ENCODE measurements around the gene ATP5F1E. TPM values are rescaled to one million over a fixed set of nuclear protein-coding genes. Genes with fewer than 3 reads are reported as not detected.

The ATP5F1E gene
- total and polyA plus RNA-seq, 2 of the 4 experiments (the other 2 are of a cell fraction) = 3.8 to 34.5 TPM

DNA sequence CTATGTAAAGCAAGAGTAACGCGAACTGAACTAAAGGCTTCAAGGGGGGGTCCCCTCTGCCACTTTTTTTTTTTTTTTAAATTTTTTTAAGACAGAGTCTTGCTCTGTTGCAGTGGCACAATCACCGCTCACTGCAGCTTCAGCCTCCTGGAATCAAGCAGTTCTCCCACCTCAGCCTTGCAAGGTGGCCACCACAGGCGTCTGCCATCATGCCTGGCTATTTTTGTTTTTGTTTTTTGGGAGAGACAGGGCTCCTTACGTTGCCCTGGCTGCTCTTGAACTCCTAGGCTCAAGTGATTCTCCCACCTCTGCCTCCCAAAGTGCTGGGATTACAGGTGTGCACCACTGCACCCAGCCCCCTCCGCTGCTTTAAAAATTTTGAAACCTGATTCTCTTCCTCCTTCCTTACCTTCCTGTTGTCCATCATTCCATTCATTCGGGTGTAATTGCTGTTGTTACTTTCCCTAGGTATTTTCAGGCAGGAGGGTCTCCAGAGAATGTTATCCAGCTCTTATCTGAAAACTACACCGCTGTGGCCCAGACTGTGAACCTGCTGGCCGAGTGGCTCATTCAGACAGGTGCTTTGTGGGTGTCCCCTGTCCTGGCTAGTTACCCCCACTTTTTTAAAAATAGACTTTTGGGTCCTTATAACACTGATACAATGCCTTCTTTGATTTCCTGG, 45.7 kb downstream of the ATP5F1E start:
- H4K8ac ChIP-seq (ENCODE audit: low read depth in 2 of 2, low read length in 2 of 2) = no peak overlapping the region
- H3K4me2 ChIP-seq (ENCODE audit: low read depth, low read length) = no peak overlapping the region
- no TSS peak for BruUV-seq (replicated peaks)
- 71% methylated on average over 1 of the region's 9 CpGs; no CpG with 5 or more reads in 1 of the 2 experiments for WGBS, 2 experiments (ENCODE audit: extremely low coverage in 2 of 2, insufficient read length in 1 of 2)
- peaks cover 3% of the 10 kb centered on the region; the same call in 1 of the 2 replicates for H3K4me1 ChIP-seq (ENCODE audit: control insufficient read depth, insufficient read depth, low read length)
- TF ChIP-seq MAFK (IDR thresholded peaks at IDR 0.05; ENCODE audit: low read depth, low read length) (no peak), CEBPB (IDR thresholded peaks at IDR 0.05; ENCODE audit: low read depth, low read length) (no peak), RAD21 (IDR thresholded peaks at IDR 0.05; ENCODE audit: low read length) (no peak), CHD1 (IDR thresholded peaks at IDR 0.05; ENCODE audit: low read depth, low read length) (no peak), POLR2A (IDR thresholded peaks at IDR 0.05; ENCODE audit: low read depth, low read length) (no peak), RCOR1 (IDR thresholded peaks at IDR 0.05; ENCODE audit: insufficient replicate concordance, low read length) (no peak), NFE2L2 (IDR thresholded peaks at IDR 0.05; ENCODE audit: low read depth, low read length) (no peak), SMC3 (IDR thresholded peaks at IDR 0.05; ENCODE audit: low read depth, low read length) (no peak), RFX5 (IDR thresholded peaks at IDR 0.05; ENCODE audit: low read depth, low read length) (no peak), MXI1 (IDR thresholded peaks at IDR 0.05; ENCODE audit: borderline replicate concordance, low read depth, low read length) (no peak), FOS (IDR thresholded peaks at IDR 0.05; ENCODE audit: low read depth, low read length) (no peak), MAZ (IDR thresholded peaks at IDR 0.05; ENCODE audit: borderline replicate concordance, low read depth, low read length) (no peak), BHLHE40 (IDR thresholded peaks at IDR 0.05; ENCODE audit: low read depth, low read length) (no peak)
- TF ChIP-seq, protein P1, sequence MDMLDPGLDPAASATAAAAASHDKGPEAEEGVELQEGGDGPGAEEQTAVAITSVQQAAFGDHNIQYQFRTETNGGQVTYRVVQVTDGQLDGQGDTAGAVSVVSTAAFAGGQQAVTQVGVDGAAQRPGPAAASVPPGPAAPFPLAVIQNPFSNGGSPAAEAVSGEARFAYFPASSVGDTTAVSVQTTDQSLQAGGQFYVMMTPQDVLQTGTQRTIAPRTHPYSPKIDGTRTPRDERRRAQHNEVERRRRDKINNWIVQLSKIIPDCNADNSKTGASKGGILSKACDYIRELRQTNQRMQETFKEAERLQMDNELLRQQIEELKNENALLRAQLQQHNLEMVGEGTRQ (IDR thresholded peaks at IDR 0.05; ENCODE audit: low read depth, low read length) = no peak
- TF ChIP-seq, protein P2, sequence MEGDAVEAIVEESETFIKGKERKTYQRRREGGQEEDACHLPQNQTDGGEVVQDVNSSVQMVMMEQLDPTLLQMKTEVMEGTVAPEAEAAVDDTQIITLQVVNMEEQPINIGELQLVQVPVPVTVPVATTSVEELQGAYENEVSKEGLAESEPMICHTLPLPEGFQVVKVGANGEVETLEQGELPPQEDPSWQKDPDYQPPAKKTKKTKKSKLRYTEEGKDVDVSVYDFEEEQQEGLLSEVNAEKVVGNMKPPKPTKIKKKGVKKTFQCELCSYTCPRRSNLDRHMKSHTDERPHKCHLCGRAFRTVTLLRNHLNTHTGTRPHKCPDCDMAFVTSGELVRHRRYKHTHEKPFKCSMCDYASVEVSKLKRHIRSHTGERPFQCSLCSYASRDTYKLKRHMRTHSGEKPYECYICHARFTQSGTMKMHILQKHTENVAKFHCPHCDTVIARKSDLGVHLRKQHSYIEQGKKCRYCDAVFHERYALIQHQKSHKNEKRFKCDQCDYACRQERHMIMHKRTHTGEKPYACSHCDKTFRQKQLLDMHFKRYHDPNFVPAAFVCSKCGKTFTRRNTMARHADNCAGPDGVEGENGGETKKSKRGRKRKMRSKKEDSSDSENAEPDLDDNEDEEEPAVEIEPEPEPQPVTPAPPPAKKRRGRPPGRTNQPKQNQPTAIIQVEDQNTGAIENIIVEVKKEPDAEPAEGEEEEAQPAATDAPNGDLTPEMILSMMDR (conservative IDR thresholded peaks at IDR 0.05; ENCODE audit: low read depth, low read length) = no peak
- TF ChIP-seq, protein P3, sequence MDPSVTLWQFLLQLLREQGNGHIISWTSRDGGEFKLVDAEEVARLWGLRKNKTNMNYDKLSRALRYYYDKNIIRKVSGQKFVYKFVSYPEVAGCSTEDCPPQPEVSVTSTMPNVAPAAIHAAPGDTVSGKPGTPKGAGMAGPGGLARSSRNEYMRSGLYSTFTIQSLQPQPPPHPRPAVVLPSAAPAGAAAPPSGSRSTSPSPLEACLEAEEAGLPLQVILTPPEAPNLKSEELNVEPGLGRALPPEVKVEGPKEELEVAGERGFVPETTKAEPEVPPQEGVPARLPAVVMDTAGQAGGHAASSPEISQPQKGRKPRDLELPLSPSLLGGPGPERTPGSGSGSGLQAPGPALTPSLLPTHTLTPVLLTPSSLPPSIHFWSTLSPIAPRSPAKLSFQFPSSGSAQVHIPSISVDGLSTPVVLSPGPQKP (IDR thresholded peaks at IDR 0.05; ENCODE audit: borderline replicate concordance, low read depth, low read length) = no peak
- no peak overlapping the region for H2AK9ac ChIP-seq (replicated peaks; ENCODE audit: low read depth, low read length, poor library complexity)
- H3K18ac ChIP-seq (ENCODE audit: low read depth, low read length) = no peak overlapping the region
- no peak overlapping the region for H2BK15ac ChIP-seq (ENCODE audit: low read depth, low read length)
- POLR2A ChIA-PET (ENCODE audit: unreplicated experiment) = no interaction called here
- no peak overlapping the region for H3K9ac ChIP-seq (ENCODE audit: low read depth, low read length)
- H3K4ac ChIP-seq (ENCODE audit: low read depth, low read length) = no peak overlapping the region
- H3K36me3 ChIP-seq (ENCODE audit: control insufficient read depth, insufficient read depth, low read length) = peaks cover 37% of the 10 kb centered on the region
- H3K27me3 ChIP-seq (ENCODE audit: control insufficient read depth, insufficient read depth, low read length) = no peaks in the 10 kb centered on the region
- no peak overlapping the region for H3K14ac ChIP-seq (replicated peaks; ENCODE audit: low read depth, low read length)
- H2BK20ac ChIP-seq (ENCODE audit: low read depth, low read length) = no peak overlapping the region
- no peak overlapping the region for H2AK5ac ChIP-seq (ENCODE audit: low read depth, low read length)
- H2BK5ac ChIP-seq (ENCODE audit: low read depth, low read length, poor library complexity, severe bottlenecking) = no peak overlapping the region
- CTCF ChIA-PET = interaction anchor here (1.3 kb wide), 1 partner anchor 46 kb away, joined by 3 read pairs; the partner anchor contains the start of gene ATP5F1E
- H4K91ac ChIP-seq (ENCODE audit: insufficient read depth, low read depth, low read length) = no peak overlapping the region
- no peak overlapping the region for H3K27ac ChIP-seq (ENCODE audit: insufficient read depth, low read length)
- H3K4me3 ChIP-seq (ENCODE audit: insufficient read depth, low read depth, low read length) = no peak overlapping the region
- in situ Hi-C loops (cut with MboI; ENCODE audit: low sequenced_read_pairs) (no loop called here), dilution Hi-C loops (cut with HindIII; ENCODE audit: low sequenced_read_pairs, unreplicated experiment) (no loop called here), intact Hi-C loops (cut with micrococcal nuclease) (loop anchor here (5.0 kb wide), 1 partner anchor 41 kb away; no protein-coding TSS in a partner anchor)
- H2AFZ ChIP-seq (replicated peaks; ENCODE audit: low read length, poor library complexity) = no peak overlapping the region
- DNase-seq (no peak), ATAC-seq (ENCODE audit: low read depth) (no peak)
- H3K9me1 ChIP-seq (ENCODE audit: insufficient read depth, low read length) = peaks cover 22% of the 10 kb centered on the region
- peaks cover 20% of the 10 kb centered on the region for H4K20me1 ChIP-seq (ENCODE audit: insufficient read depth, low read length)
- H3K23ac ChIP-seq (ENCODE audit: low read depth, low read length) = no peak overlapping the region
- H3K79me1 ChIP-seq (ENCODE audit: low read depth in 1 of 2, low read length in 2 of 2) = peaks cover 34 to 72% of the 10 kb centered on the region in 2 experiments
- H2BK120ac ChIP-seq (ENCODE audit: low read depth, low read length) = no peak overlapping the region
- H3K9me3 ChIP-seq (ENCODE audit: control insufficient read depth, insufficient read depth, low read length) = no peaks in the 10 kb centered on the region
- no peak overlapping the region for H4K5ac ChIP-seq (ENCODE audit: low read depth, low read length)
- no peak overlapping the region for H3K56ac ChIP-seq (ENCODE audit: extremely low read depth, insufficient read depth, low read length)
